DND-41 (cell line): ENCODE results near the gene STMN1.

ENCODE experiments used
- CTCF ChIP-seq: IDR thresholded peaks from 2 replicates; pipeline ENCODE4 v1.5.1; 2012; ENCODE audit warnings: borderline replicate concordance, low read length, moderate library complexity, mild to moderate bottlenecking; ENCODE audit not compliant: poor library complexity, severe bottlenecking; ENCODE audit errors: extremely low read depth
- EZH2 ChIP-seq: IDR thresholded peaks from 3 replicates; pipeline ENCODE4 v1.6.1; 2012; ENCODE audit warnings: borderline replicate concordance, low read depth, mild to moderate bottlenecking, moderate library complexity, low read length, inconsistent platforms; ENCODE audit not compliant: severe bottlenecking

- no peak for TF ChIP-seq CTCF
- TF ChIP-seq EZH2: no peak
Observed at GRCh38 chr1:25911162-25911561, 4.9 kb upstream of the STMN1 start.
